ENCODE results near the gene SMC5. TPM values are rescaled to one million over a fixed set of nuclear protein-coding genes. Genes with fewer than 3 reads are reported as not detected.

SMC5 gene
- total RNA-seq, 1 donor from 2014 or later = 20.4 TPM

Other genes starting within 250 kb of the SMC5 start
- 2.9 and 6.7 TPM in 2 replicates for gene MAMDC2, start 215.1 kb upstream of the SMC5 start, total RNA-seq
- gene KLF9, start 155.7 kb downstream of the SMC5 start, total RNA-seq = 31.0 and 38.8 TPM in 2 replicates